ENCODE measurements around the gene TMEM200C.

DNA sequence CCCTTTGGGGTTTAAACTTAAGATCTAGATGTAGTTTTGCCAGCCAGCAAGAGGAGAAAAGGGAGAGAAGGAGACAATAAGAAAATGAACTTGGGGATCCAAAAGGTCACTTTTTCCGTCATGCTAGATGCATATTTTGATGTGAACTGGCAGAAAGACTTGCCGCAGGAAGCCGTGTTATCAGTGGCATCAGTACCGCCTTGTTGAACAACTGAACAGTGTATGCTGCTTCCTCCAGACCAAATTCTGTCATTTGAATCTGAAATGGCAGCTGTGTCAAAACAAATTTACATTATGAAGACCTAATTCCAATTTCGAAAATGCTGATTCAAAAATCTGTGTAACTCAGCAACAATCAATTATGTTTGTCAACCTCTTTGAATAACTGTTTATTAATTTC lies 42.1 kb downstream of the TMEM200C start:
- TF ChIP-seq, protein P1, sequence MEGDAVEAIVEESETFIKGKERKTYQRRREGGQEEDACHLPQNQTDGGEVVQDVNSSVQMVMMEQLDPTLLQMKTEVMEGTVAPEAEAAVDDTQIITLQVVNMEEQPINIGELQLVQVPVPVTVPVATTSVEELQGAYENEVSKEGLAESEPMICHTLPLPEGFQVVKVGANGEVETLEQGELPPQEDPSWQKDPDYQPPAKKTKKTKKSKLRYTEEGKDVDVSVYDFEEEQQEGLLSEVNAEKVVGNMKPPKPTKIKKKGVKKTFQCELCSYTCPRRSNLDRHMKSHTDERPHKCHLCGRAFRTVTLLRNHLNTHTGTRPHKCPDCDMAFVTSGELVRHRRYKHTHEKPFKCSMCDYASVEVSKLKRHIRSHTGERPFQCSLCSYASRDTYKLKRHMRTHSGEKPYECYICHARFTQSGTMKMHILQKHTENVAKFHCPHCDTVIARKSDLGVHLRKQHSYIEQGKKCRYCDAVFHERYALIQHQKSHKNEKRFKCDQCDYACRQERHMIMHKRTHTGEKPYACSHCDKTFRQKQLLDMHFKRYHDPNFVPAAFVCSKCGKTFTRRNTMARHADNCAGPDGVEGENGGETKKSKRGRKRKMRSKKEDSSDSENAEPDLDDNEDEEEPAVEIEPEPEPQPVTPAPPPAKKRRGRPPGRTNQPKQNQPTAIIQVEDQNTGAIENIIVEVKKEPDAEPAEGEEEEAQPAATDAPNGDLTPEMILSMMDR (IDR thresholded peaks at IDR 0.05; ENCODE audit: poor library complexity) = no peak
- TF ChIP-seq EZH2 (IDR thresholded peaks at IDR 0.05; ENCODE audit: borderline replicate concordance) = no peak

Measured in hepatocyte (in vitro differentiated cells).